ENCODE measurements around the gene NAGK. TPM values are rescaled to one million over a fixed set of nuclear protein-coding genes. Genes with fewer than 3 reads are reported as not detected.

NAGK gene
- total RNA-seq, 3 donors from 2014 or later: 64.5 to 105 (median 67.9) TPM

GRCh38 chr2:71108091-71108490 lies 39.6 kb downstream of the NAGK start:
- Histone ChIP-seq H3K36me3 (ENCODE audit: low read depth) (no peaks in the 10 kb centered on the region), H3K4me1 (ENCODE audit: low read depth) (no peaks in the 10 kb centered on the region), H3K9me3 (no peaks in the 10 kb centered on the region), H3K4me3 (no peak overlapping the region)
- TF ChIP-seq CTCF (IDR thresholded peaks at IDR 0.05): no peak
- intact Hi-C loops (cut with DNase I, micrococcal nuclease): no loop called here
- ATAC-seq (no peak), DNase-seq (no peak)

GRCh38 chr2:71113843-71114242 lies 45.4 kb downstream of the NAGK start:
- no peaks in the 10 kb centered on the region for H3K36me3 ChIP-seq (ENCODE audit: low read depth)
- intact Hi-C loops (cut with DNase I, micrococcal nuclease): no loop called here
- H3K4me1 ChIP-seq (ENCODE audit: low read depth): no peaks in the 10 kb centered on the region
- no peak for ATAC-seq
- H3K9me3 ChIP-seq: no peaks in the 10 kb centered on the region
- no peak for DNase-seq
- TF ChIP-seq CTCF (IDR thresholded peaks at IDR 0.05): no peak
- no peak overlapping the region for H3K4me3 ChIP-seq

GRCh38 chr2:71117063-71117462 lies 48.6 kb downstream of the NAGK start:
- no peaks in the 10 kb centered on the region for H3K9me3 ChIP-seq
- TF ChIP-seq CTCF (IDR thresholded peaks at IDR 0.05): no peak
- DNase-seq (no peak), ATAC-seq (no peak)
- no peaks in the 10 kb centered on the region for H3K4me1 ChIP-seq (ENCODE audit: low read depth)
- H3K36me3 ChIP-seq (ENCODE audit: low read depth): no peaks in the 10 kb centered on the region
- intact Hi-C loops (cut with DNase I, micrococcal nuclease): no loop called here
- no peak overlapping the region for H3K4me3 ChIP-seq

GRCh38 chr2:71120195-71120594 lies 51.7 kb downstream of the NAGK start:
- DNase-seq (no peak), ATAC-seq (no peak)
- Histone ChIP-seq H3K4me1 (ENCODE audit: low read depth) (no peaks in the 10 kb centered on the region), H3K9me3 (no peaks in the 10 kb centered on the region), H3K4me3 (no peak overlapping the region), H3K36me3 (ENCODE audit: low read depth) (no peaks in the 10 kb centered on the region)
- TF ChIP-seq CTCF (IDR thresholded peaks at IDR 0.05): no peak
- intact Hi-C loops (cut with DNase I, micrococcal nuclease): no loop called here

- Histone ChIP-seq H3K36me3 (ENCODE audit: low read depth) (no peaks in the 10 kb centered on the region), H3K9me3 (no peaks in the 10 kb centered on the region), H3K4me1 (ENCODE audit: low read depth) (no peaks in the 10 kb centered on the region), H3K4me3 (no peak overlapping the region)
- DNase-seq: no peak
- no peak for TF ChIP-seq CTCF (IDR thresholded peaks at IDR 0.05)
- ATAC-seq: no peak
- intact Hi-C loops (cut with DNase I, micrococcal nuclease): no loop called here
Measured at GRCh38 chr2:71121479-71121878, 53.0 kb downstream of the NAGK start.

Measured in mucosa of descending colon (tissue), 3 donors.